AG08395 (cell line): Measurements from ENCODE around the gene CEL.
A peak's percentile ranks its signal among the peaks of the same experiment; 100 is the strongest.

Experiments used
- DNase-seq: peaks from one replicate; pipeline ENCODE4 v3.0.0; 2012; ENCODE audit warnings: mixed read lengths, low spot score

CEL gene

GRCh38 chr9:133118179-133118520, 56.4 kb downstream of the CEL start:
- DNase-seq: no peak

- no peak for DNase-seq
These were observed 56.8 kb downstream of the CEL start for GRCh38 chr9:133118568-133118967.

- peak; percentile 31 for DNase-seq
These were observed 57.5 kb downstream of the CEL start for GRCh38 chr9:133119103-133119845.

- no peak for DNase-seq
These were observed 58.2 kb downstream of the CEL start for GRCh38 chr9:133119846-133120500.

GRCh38 chr9:133120501-133121197, 58.9 kb downstream of the CEL start:
- no peak for DNase-seq
